Neutrophil (primary cell): ENCODE measurements around the gene HDAC1.
"Not testable (repeated sequence)": the region's sequence is repeated elsewhere in the genome, so short reads cannot be mapped to it uniquely, and the experiment has no call there.

Experiments used
- H3K27ac ChIP-seq: fragments of 200-600 bp; sonication (generic); 2 replicates; pipeline ENCODE4 v1.5.1; 2016; ENCODE audit warnings: mild to moderate bottlenecking, moderate library complexity
- H3K27me3 ChIP-seq: fragments of 200-600 bp; sonication (generic); 2 replicates; pipeline ENCODE4 v1.6.0; 2016; ENCODE audit warnings: mild to moderate bottlenecking
- H3K36me3 ChIP-seq: fragments of 200-600 bp; sonication (generic); 2 replicates; pipeline ENCODE4 v1.5.1; 2017
- H3K4me1 ChIP-seq, 2 experiments: fragments of 200-600 bp in 1 of 2; sonication (generic) in 1 of 2; 1 replicate in 1 of 2; 2 replicates in 1 of 2; pipeline versions ENCODE4 v1.5.1 to v1.6.1; 2013 to 2016; ENCODE audit warnings: low read depth in 1 of 2, low read length in 1 of 2, mild to moderate bottlenecking in 1 of 2, moderate library complexity in 1 of 2; ENCODE audit not compliant: control insufficient read depth in 1 of 2, insufficient read depth in 1 of 2
- H3K4me3 ChIP-seq, 2 experiments: fragments of 200-600 bp in 1 of 2; sonication (generic) in 1 of 2; 1 replicate in 1 of 2; 2 replicates in 1 of 2; pipeline ENCODE4 v1.5.1; 2013 to 2016; ENCODE audit warnings: low read depth in 1 of 2, low read length in 1 of 2, mild to moderate bottlenecking in 1 of 2, moderate library complexity in 1 of 2
- H3K9me3 ChIP-seq: fragments of 200-600 bp; sonication (generic); 2 replicates; pipeline ENCODE4 v1.5.1; 2016
- TF ChIP-seq, protein P1 (sequence below): fragments of 200-600 bp; sonication (generic); IDR thresholded peaks from 2 replicates; pipeline ENCODE4 v1.5.1; 2016; ENCODE audit warnings: antibody characterized with exemption

The HDAC1 gene

DNA sequence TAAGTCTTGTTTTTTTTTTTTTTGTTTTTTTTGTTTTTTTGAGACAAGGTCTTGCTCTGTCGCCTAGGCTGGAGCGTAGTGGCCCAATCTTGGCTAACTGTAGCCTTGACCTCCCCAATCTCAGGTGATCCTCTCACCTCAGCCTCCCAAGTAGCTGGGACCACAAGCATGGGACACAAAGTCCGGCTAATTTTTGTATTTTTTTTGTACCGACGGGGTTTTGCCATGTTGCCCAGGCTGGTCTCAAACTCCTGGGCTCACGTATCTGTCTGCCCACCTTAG lies 34.7 kb upstream of the HDAC1 start:
- peaks cover 0 to 3% of the 10 kb centered on the region in 2 experiments for H3K4me1 ChIP-seq
- no peaks in the 10 kb centered on the region for H3K36me3 ChIP-seq
- no peaks in the 10 kb centered on the region for H3K27me3 ChIP-seq
- no peak overlapping the region for H3K4me3 ChIP-seq
- TF ChIP-seq, protein P1, sequence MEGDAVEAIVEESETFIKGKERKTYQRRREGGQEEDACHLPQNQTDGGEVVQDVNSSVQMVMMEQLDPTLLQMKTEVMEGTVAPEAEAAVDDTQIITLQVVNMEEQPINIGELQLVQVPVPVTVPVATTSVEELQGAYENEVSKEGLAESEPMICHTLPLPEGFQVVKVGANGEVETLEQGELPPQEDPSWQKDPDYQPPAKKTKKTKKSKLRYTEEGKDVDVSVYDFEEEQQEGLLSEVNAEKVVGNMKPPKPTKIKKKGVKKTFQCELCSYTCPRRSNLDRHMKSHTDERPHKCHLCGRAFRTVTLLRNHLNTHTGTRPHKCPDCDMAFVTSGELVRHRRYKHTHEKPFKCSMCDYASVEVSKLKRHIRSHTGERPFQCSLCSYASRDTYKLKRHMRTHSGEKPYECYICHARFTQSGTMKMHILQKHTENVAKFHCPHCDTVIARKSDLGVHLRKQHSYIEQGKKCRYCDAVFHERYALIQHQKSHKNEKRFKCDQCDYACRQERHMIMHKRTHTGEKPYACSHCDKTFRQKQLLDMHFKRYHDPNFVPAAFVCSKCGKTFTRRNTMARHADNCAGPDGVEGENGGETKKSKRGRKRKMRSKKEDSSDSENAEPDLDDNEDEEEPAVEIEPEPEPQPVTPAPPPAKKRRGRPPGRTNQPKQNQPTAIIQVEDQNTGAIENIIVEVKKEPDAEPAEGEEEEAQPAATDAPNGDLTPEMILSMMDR: no peak
- no peak overlapping the region for H3K27ac ChIP-seq
- H3K9me3 ChIP-seq: no peaks in the 10 kb centered on the region

DNA sequence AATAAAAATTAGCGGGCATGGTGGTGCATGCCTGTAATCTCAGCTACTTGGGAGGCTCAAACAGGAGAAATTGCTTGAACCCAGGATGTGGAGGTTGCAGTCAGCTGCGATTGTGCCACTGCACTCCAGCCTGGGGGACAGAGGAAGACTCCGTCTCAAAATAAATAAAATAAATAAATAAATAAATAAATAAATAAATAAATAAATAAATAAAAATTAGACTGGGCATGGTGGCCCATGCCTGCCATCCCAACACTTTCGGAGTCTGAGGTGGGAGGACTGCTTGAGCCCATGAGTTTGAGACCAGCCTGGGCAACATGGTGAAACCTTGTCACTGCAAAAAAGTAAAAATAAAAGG lies 28.7 kb upstream of the HDAC1 start:
- not testable (repeated sequence) for H3K27ac ChIP-seq, H3K4me3 ChIP-seq, H3K36me3 ChIP-seq, H3K9me3 ChIP-seq, H3K4me1 ChIP-seq, H3K27me3 ChIP-seq

DNA sequence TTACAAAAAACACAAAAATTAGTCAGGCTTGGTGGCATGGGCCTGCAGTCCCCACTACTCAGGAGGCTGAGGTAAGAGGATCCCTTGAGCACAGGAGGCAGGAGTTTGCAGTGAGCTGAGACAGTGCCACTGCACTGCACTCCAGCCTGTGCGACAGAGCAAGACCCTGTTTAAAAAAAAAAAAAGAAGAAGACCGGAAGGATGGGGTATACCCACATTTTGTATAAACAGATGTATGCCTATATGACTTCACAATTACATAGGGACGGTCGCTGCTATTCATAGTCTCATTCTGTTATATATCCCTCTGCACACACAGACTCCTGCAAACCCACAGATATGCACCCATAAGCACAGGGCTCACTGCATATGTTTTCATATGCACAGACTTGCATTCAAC lies 28.1 kb upstream of the HDAC1 start:
- Histone ChIP-seq H3K27me3 (no peaks in the 10 kb centered on the region), H3K27ac (no peak overlapping the region), H3K9me3 (no peaks in the 10 kb centered on the region), H3K4me1 (no peaks in the 10 kb centered on the region), H3K36me3 (no peaks in the 10 kb centered on the region), H3K4me3 (no peak overlapping the region)
- TF ChIP-seq, protein P1: no peak

DNA sequence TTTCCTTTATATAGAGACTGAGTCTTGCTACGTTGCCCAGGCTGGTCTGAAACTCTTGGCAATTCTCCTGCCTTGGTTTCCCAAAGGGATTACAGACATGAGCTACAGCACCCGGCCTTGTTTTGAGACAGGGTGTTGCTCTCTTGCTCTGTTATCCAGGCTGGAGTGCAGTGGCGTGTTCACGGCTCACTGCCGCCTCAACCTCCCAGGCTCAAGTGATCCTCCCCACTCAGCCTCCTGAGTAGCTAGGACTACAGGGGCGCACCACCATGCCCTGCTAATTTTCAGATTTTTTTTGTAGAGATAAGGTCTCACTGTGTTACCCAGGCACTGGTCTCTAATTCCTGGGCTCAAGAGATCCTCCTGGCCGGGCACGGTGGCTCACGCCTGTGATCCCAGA lies 26.0 kb upstream of the HDAC1 start:
- no peaks in the 10 kb centered on the region for H3K36me3 ChIP-seq
- no peaks in the 10 kb centered on the region for H3K9me3 ChIP-seq
- H3K4me1 ChIP-seq: no peaks in the 10 kb centered on the region
- TF ChIP-seq, protein P1: no peak
- no peaks in the 10 kb centered on the region for H3K27me3 ChIP-seq
- H3K4me3 ChIP-seq: no peak overlapping the region
- H3K27ac ChIP-seq: no peak overlapping the region

DNA sequence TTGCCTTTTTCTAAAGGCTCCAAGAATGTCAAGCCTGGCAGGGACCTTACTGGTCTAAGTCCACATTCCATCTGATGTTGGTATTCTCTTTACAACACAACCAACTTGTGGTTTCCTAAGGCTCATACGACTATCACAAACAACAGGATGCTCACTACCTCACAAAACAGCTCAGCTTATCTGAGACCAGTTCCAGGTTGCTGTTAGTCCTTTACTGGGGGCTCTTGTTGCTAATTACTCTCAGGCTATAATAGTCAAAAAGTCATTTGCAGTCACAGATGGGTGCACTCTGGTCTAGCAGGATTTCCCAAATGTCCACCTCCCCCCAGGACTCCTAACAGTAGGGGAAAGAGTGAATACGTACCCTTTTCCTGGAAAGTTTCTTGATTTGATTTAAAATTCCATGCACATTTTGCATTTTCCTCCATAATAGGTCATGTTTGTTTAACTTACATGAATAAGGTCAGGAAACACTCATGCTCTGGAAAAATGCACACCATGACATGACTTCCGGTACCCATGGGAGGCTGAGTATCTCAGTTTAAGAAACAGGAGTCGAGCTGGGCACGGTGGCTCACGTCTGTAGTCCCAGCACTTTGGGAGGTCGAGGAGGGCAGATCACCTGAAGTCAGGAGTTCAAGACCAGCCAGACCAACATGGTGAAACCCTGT lies 24.8 kb upstream of the HDAC1 start:
- TF ChIP-seq, protein P1: no peak
- Histone ChIP-seq H3K4me3 (no peak overlapping the region), H3K36me3 (no peaks in the 10 kb centered on the region), H3K27me3 (no peaks in the 10 kb centered on the region), H3K4me1 (no peaks in the 10 kb centered on the region), H3K9me3 (no peaks in the 10 kb centered on the region), H3K27ac (no peak overlapping the region)

DNA sequence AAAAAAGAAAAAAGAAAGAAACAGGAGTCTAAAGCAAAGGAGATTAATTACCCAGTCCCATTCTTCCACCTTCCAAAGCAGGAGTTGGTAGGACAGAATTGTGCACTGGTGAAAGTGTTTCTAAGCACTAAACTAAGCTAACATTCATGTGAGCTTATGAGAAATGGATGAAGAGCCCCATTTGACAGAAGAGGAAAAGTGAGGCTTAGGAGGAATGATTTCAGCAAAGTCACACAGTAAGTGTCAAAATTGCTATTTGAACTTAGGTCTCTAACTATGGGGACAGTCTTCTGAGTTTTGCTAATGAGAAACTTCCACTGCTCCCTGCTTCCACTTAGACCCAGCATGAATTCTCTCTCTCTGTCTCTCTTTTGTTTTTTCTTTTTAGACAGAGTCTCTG lies 22.1 kb upstream of the HDAC1 start:
- H3K36me3 ChIP-seq: no peaks in the 10 kb centered on the region
- H3K4me3 ChIP-seq: no peak overlapping the region
- no peak overlapping the region for H3K27ac ChIP-seq
- H3K9me3 ChIP-seq: no peaks in the 10 kb centered on the region
- no peaks in the 10 kb centered on the region for H3K4me1 ChIP-seq
- peaks cover 22% of the 10 kb centered on the region for H3K27me3 ChIP-seq
- TF ChIP-seq, protein P1: no peak
